22Rv1 (cell line): ENCODE results near the gene AUTS2.

Experiments
- H3K27ac ChIP-seq: fragments of 450-650 bp; 2 replicates; pipeline ENCODE4 v1.5.1; 2017
- CTCF ChIP-seq: fragments of 450-650 bp; IDR thresholded peaks from 2 replicates; pipeline ENCODE4 v1.5.1; 2017; ENCODE audit warnings: mild to moderate bottlenecking
- ZFX ChIP-seq: fragments of 450-650 bp; IDR thresholded peaks from 2 replicates; pipeline ENCODE4 v1.6.1; 2017; ENCODE audit warnings: antibody characterized with exemption, borderline replicate concordance

AUTS2 gene

GRCh38 chr7:70486977-70487376, 888.7 kb downstream of the AUTS2 start:
- H3K27ac ChIP-seq, result no peak overlapping the region
- TF ChIP-seq CTCF, result no peak
- no peak for TF ChIP-seq ZFX

GRCh38 chr7:70487428-70487827, 889.2 kb downstream of the AUTS2 start:
- no peak overlapping the region for H3K27ac ChIP-seq
- no peak for TF ChIP-seq ZFX
- no peak for TF ChIP-seq CTCF

- H3K27ac ChIP-seq, result no peak overlapping the region
- TF ChIP-seq CTCF (no peak), ZFX (no peak)
These were observed 889.6 kb downstream of the AUTS2 start for GRCh38 chr7:70487886-70488285.

- no peak for TF ChIP-seq ZFX
These were observed 891.5 kb downstream of the AUTS2 start for GRCh38 chr7:70489813-70490212.

GRCh38 chr7:70492625-70493024, 894.4 kb downstream of the AUTS2 start:
- TF ChIP-seq CTCF (no peak), ZFX (no peak)
- no peak overlapping the region for H3K27ac ChIP-seq

More at GRCh38 chr7:70489813-70490212, 891.5 kb downstream of the AUTS2 start:
- no peak overlapping the region for H3K27ac ChIP-seq

- TF ChIP-seq CTCF (no peak), ZFX (no peak)
- no peak overlapping the region for H3K27ac ChIP-seq
These were observed 896.2 kb downstream of the AUTS2 start for GRCh38 chr7:70494225-70495032.

- TF ChIP-seq ZFX, result no peak
- TF ChIP-seq CTCF, result no peak
These were observed 896.7 kb downstream of the AUTS2 start for GRCh38 chr7:70495033-70495376.

GRCh38 chr7:70497793-70498192, 899.5 kb downstream of the AUTS2 start:
- TF ChIP-seq ZFX, result no peak
- no peak for TF ChIP-seq CTCF
- H3K27ac ChIP-seq, result no peak overlapping the region

More at GRCh38 chr7:70495033-70495376, 896.7 kb downstream of the AUTS2 start:
- H3K27ac ChIP-seq, result no peak overlapping the region
